ENCODE results near the gene APLF. TPM values are rescaled to one million over a fixed set of nuclear protein-coding genes. Genes with fewer than 3 reads are reported as not detected.

The APLF gene
- total and polyA plus RNA-seq, 2 of the 8 experiments (the other 6 are each of a cell fraction or from before 2014, with no cell fraction given) = 4.4 to 7.3 TPM

DNA sequence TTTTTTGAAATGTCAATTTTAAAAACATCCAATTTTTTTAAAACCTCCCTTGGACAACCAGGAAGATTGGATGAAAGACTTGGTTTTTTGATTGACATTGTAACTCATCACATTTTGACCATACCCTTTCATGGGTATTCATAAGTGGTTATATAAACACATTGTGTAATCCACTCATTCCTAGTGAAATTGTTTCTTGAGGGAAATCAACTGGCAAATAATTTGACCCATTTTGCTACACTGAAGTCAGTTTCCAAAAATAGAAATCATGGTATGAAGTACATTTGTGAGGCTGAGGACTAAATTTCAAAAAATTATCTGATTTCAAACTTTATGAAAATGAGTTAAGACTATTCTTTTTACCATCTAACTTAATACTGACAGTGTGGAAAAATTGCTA is 31.8 kb upstream of the APLF start:
- no peak overlapping the region for H2BK120ac ChIP-seq (replicated peaks; ENCODE audit: low read depth, low read length)
- no peaks in the 10 kb centered on the region for H3K79me2 ChIP-seq (ENCODE audit: control insufficient read depth in 1 of 2, insufficient read depth in 2 of 2, low read length in 2 of 2)
- no peak overlapping the region for H3K23ac ChIP-seq (ENCODE audit: insufficient read length)
- no peak overlapping the region for H2BK12ac ChIP-seq (ENCODE audit: low read depth, low read length)
- no peaks in the 10 kb centered on the region for H3K23me2 ChIP-seq (ENCODE audit: low read depth, low read length)
- no peak overlapping the region for H2BK20ac ChIP-seq (ENCODE audit: low read length)
- no peaks in the 10 kb centered on the region for H3K4me1 ChIP-seq (replicated peaks in 1 of 4; ENCODE audit: control insufficient read depth in 3 of 4, insufficient read depth in 4 of 4, low read length in 3 of 4)
- ChIA-PET POLR2A (ENCODE audit: partially characterized antibody) (no interaction called here), CTCF (ENCODE audit: partially characterized antibody) (no interaction called here)
- H2BK5ac ChIP-seq (ENCODE audit: low read depth, low read length) = no peak overlapping the region
- DNase-seq (ENCODE audit: low read depth in 1 of 2, low spot score in 2 of 2) = no peak
- H4K5ac ChIP-seq (ENCODE audit: insufficient read length, low read depth, low read length) = no peak overlapping the region
- no peaks in the 10 kb centered on the region for H4K20me1 ChIP-seq (replicated peaks in 1 of 2; ENCODE audit: control insufficient read depth in 1 of 2, insufficient read depth in 2 of 2, low read length in 2 of 2)
- no peaks in the 10 kb centered on the region for H3K79me1 ChIP-seq (ENCODE audit: low read depth, low read length)
- no peak overlapping the region for H3K18ac ChIP-seq (ENCODE audit: extremely low read depth, low read length)
- H2AK5ac ChIP-seq (ENCODE audit: low read depth, low read length) = no peak overlapping the region
- no peak overlapping the region for H2AFZ ChIP-seq (ENCODE audit: low read length)
- no peaks in the 10 kb centered on the region for H3K36me3 ChIP-seq (ENCODE audit: control insufficient read depth in 2 of 4, insufficient read depth in 4 of 4, low read length in 3 of 4)
- FAIRE-seq = no peak
- H3K4me2 ChIP-seq (ENCODE audit: insufficient read depth in 1 of 2, low read depth in 2 of 2, low read length in 2 of 2) = no peak overlapping the region
- H3K9me3 ChIP-seq (ENCODE audit: insufficient read depth in 2 of 2, low read depth in 1 of 2, low read length in 1 of 2) = peaks cover 0 to 3% of the 10 kb centered on the region in 2 experiments; a peak in 1 of 4 replicates
- no peak overlapping the region for H3K4me3 ChIP-seq (ENCODE audit: extremely low read depth in 1 of 4, insufficient read depth in 2 of 4, low read depth in 3 of 4, low read length in 4 of 4)
- no peak overlapping the region for H3K9ac ChIP-seq (replicated peaks in 1 of 4; ENCODE audit: extremely low read depth in 1 of 4, low read depth in 3 of 4, low read length in 3 of 4)
- H3K27ac ChIP-seq (ENCODE audit: low read depth, low read length) = no peak overlapping the region
- no peak overlapping the region for H2BK15ac ChIP-seq (ENCODE audit: low read length)
- no peak overlapping the region for H3K56ac ChIP-seq (replicated peaks; ENCODE audit: insufficient read length, low read depth, low read length)
- no peak overlapping the region for H4K91ac ChIP-seq (replicated peaks; ENCODE audit: insufficient read length, low read length)
- no peak for TF ChIP-seq HDAC6 (IDR thresholded peaks at IDR 0.05; ENCODE audit: low read depth, low read length)
- no peak for TF ChIP-seq EP300 (IDR thresholded peaks at IDR 0.05; ENCODE audit: borderline replicate concordance in 1 of 2, low read depth in 2 of 2, low read length in 2 of 2)
- no peak for TF ChIP-seq KDM5A (IDR thresholded peaks at IDR 0.05; ENCODE audit: low read length)
- TF ChIP-seq SP4 (IDR thresholded peaks at IDR 0.05; ENCODE audit: low read length) = no peak
- TF ChIP-seq, protein P1, sequence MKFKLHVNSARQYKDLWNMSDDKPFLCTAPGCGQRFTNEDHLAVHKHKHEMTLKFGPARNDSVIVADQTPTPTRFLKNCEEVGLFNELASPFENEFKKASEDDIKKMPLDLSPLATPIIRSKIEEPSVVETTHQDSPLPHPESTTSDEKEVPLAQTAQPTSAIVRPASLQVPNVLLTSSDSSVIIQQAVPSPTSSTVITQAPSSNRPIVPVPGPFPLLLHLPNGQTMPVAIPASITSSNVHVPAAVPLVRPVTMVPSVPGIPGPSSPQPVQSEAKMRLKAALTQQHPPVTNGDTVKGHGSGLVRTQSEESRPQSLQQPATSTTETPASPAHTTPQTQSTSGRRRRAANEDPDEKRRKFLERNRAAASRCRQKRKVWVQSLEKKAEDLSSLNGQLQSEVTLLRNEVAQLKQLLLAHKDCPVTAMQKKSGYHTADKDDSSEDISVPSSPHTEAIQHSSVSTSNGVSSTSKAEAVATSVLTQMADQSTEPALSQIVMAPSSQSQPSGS (IDR thresholded peaks at IDR 0.05; ENCODE audit: low read length) = no peak
- H3K14ac ChIP-seq (ENCODE audit: insufficient read length) = no peak overlapping the region
- H4K8ac ChIP-seq (ENCODE audit: extremely low read depth, insufficient read depth, low read length) = no peak overlapping the region
- H3K4ac ChIP-seq (replicated peaks; ENCODE audit: insufficient read length, low read depth, low read length) = no peak overlapping the region
- no peaks in the 10 kb centered on the region for H3K27me3 ChIP-seq (replicated peaks in 1 of 4; ENCODE audit: control insufficient read depth in 3 of 4, extremely low read depth in 1 of 4, insufficient read depth in 3 of 4, low read length in 3 of 4)
